Fibroblast of mammary gland (primary cell): ENCODE results near the gene EFS.

ENCODE experiments used
- DNase-seq: peaks from one replicate; pipeline ENCODE4 v3.0.0-alpha.2; 2010; ENCODE audit warnings: low read depth
- H3K4me3 ChIP-seq: 2 replicates; pipeline ENCODE4 v1.5.1; 2011; ENCODE audit warnings: low read depth, mild to moderate bottlenecking, low read length, moderate library complexity; ENCODE audit not compliant: control insufficient read depth
- CTCF ChIP-seq: conservative IDR thresholded peaks from 2 replicates; pipeline ENCODE4 v1.5.1; 2011; ENCODE audit warnings: low read depth, low read length, inconsistent platforms; ENCODE audit not compliant: control insufficient read depth, insufficient read depth

The EFS gene

GRCh38 chr14:23359722-23360447 is 5.1 kb downstream of the EFS start:
- no peak for DNase-seq
- no peak for TF ChIP-seq CTCF
- H3K4me3 ChIP-seq = no peak overlapping the region

- no peak for TF ChIP-seq CTCF
Measured at GRCh38 chr14:23359167-23359626, 5.8 kb downstream of the EFS start.

GRCh38 chr14:23358553-23359166 is 6.3 kb downstream of the EFS start:
- no peak overlapping the region for H3K4me3 ChIP-seq
- no peak for TF ChIP-seq CTCF
- no peak for DNase-seq

More at GRCh38 chr14:23359167-23359626, 5.8 kb downstream of the EFS start:
- no peak for DNase-seq
- no peak overlapping the region for H3K4me3 ChIP-seq

GRCh38 chr14:23358042-23358441 is 6.9 kb downstream of the EFS start:
- no peak for DNase-seq
- no peak for TF ChIP-seq CTCF
- H3K4me3 ChIP-seq = no peak overlapping the region

- TF ChIP-seq CTCF = no peak
- DNase-seq = no peak
- no peak overlapping the region for H3K4me3 ChIP-seq
Measured at GRCh38 chr14:23357261-23357660, 7.7 kb downstream of the EFS start.

GRCh38 chr14:23356662-23357061 is 8.3 kb downstream of the EFS start:
- no peak for DNase-seq
- H3K4me3 ChIP-seq = no peak overlapping the region
- TF ChIP-seq CTCF = no peak
